Cardiac septum (tissue), 1 donor: ENCODE data around the gene DNAAF6. TPM values are rescaled to one million over a fixed set of nuclear protein-coding genes. Genes with fewer than 3 reads are reported as not detected.
"Not testable (repeated sequence)": the region's sequence is repeated elsewhere in the genome, so short reads cannot be mapped to it uniquely, and the experiment has no call there.

Experiments used
- DNase-seq: peaks from one replicate; pipeline ENCODE4 v3.0.0-alpha.2; 2020; ENCODE audit warnings: low spot score
- intact Hi-C: fragments of 100-400 bp; cut with DNase I; formaldehyde crosslinking; loops from one replicate; pipeline ENCODE4 v1.14.0; 2022
- long read RNA-seq: library from polyadenylated mRNA; unstranded; transcript quantifications from one replicate; pipeline ENCODE4 v2.0.0, GENCODE V29; 2021
- total RNA-seq: library from RNA; stranded (reverse); fragmentation: NEBNext Ultra II Directional; extraction: Animal tissue kit (Norgen Biotek cat#: 25700); gene quantifications from one replicate; pipeline ENCODE4 v1.2.1, GENCODE V29; 2021
- donor health status: DM: no; HTN: no; CAD: no.

The DNAAF6 gene
- not detected for total RNA-seq
- long read RNA-seq, result 0 reads

GRCh38 chrX:107205770-107206696, at the start of gene DNAAF6, which contains the start of gene NUP62CL:
Gene DNAAF6 (plus strand): TSS chrX:107206611. CDS start chrX:107212876, 6,265 bp downstream.
Gene NUP62CL (minus strand): TSS chrX:107206433. CDS start chrX:107175146, 31,287 bp downstream.
- no peak for DNase-seq
- intact Hi-C loops, result no loop called here

GRCh38 chrX:107157618-107158017, 48.8 kb upstream of the DNAAF6 start:
- DNase-seq, intact Hi-C loops: not testable (repeated sequence)

GRCh38 chrX:107167163-107167921, 39.1 kb upstream of the DNAAF6 start:
- DNase-seq, result no peak
- intact Hi-C loops, result no loop called here

GRCh38 chrX:107168257-107168656, 38.2 kb upstream of the DNAAF6 start:
- intact Hi-C loops, result no loop called here
- DNase-seq, result no peak

GRCh38 chrX:107168712-107169111, 37.7 kb upstream of the DNAAF6 start:
- intact Hi-C loops, result no loop called here
- DNase-seq, result no peak

GRCh38 chrX:107171369-107172102, 34.9 kb upstream of the DNAAF6 start:
- intact Hi-C loops, result no loop called here
- no peak for DNase-seq

- no peak for DNase-seq
- intact Hi-C loops, result no loop called here
Measured at GRCh38 chrX:107197319-107197718, 9.1 kb upstream of the DNAAF6 start.

- DNase-seq, intact Hi-C loops: not testable (repeated sequence)
Measured at GRCh38 chrX:107198074-107198473, 8.3 kb upstream of the DNAAF6 start.

- intact Hi-C loops, result no loop called here
- DNase-seq, result no peak
Measured at GRCh38 chrX:107199491-107199890, 6.9 kb upstream of the DNAAF6 start.

- no peak for DNase-seq
- intact Hi-C loops, result no loop called here
Measured at GRCh38 chrX:107204068-107204605, 2.3 kb upstream of the DNAAF6 start.

GRCh38 chrX:107206697-107207065, 270 bp downstream of the DNAAF6 start:
- DNase-seq, result no peak
- intact Hi-C loops, result no loop called here

GRCh38 chrX:107207089-107207488, 678 bp downstream of the DNAAF6 start:
- DNase-seq, result no peak
- intact Hi-C loops, result no loop called here

- no peak for DNase-seq
- intact Hi-C loops, result no loop called here
Measured at GRCh38 chrX:107207943-107208342, 1.5 kb downstream of the DNAAF6 start.

GRCh38 chrX:107213477-107213876, 7.1 kb downstream of the DNAAF6 start:
- DNase-seq, result no peak
- intact Hi-C loops, result no loop called here

- no peak for DNase-seq
- intact Hi-C loops, result no loop called here
Measured at GRCh38 chrX:107226757-107227156, 20.3 kb downstream of the DNAAF6 start.

- intact Hi-C loops, result no loop called here
- no peak for DNase-seq
Measured at GRCh38 chrX:107227780-107228485, 21.5 kb downstream of the DNAAF6 start.

GRCh38 chrX:107228486-107228819, 22.0 kb downstream of the DNAAF6 start:
- no peak for DNase-seq
- intact Hi-C loops, result no loop called here

GRCh38 chrX:107272431-107272921, 66.1 kb downstream of the DNAAF6 start:
- no peak for DNase-seq
- intact Hi-C loops, result no loop called here

- no peak for DNase-seq
- intact Hi-C loops, result no loop called here
Measured at GRCh38 chrX:107273795-107274194, 67.4 kb downstream of the DNAAF6 start.
